HepG2 (cell line): ENCODE results near the gene NFKBIL1. TPM values are rescaled to one million over a fixed set of nuclear protein-coding genes. Genes with fewer than 3 reads are reported as not detected.

Source experiments
- ATM ChIP-seq: fragments of 450-650 bp; IDR thresholded peaks from 2 replicates; pipeline ENCODE4 v1.7.1; 2017; ENCODE audit warnings: mild to moderate bottlenecking, borderline replicate concordance
- CBX1 ChIP-seq: IDR thresholded peaks from one replicate; pipeline ENCODE4 v1.6.1; 2016; ENCODE audit warnings: antibody characterized with exemption, low read depth
- CEBPG ChIP-seq: IDR thresholded peaks from 2 replicates; pipeline ENCODE4 v1.6.1; 2016
- KMT2A ChIP-seq: sonication (generic); formaldehyde crosslinking; IDR thresholded peaks from 2 replicates; pipeline ENCODE4 v1.4.0; 2020; ENCODE audit warnings: missing genetic modification reagents
- SIN3B ChIP-seq: fragments of 150-350 bp; IDR thresholded peaks from 2 replicates; pipeline ENCODE4 v1.6.1; 2014; ENCODE audit warnings: low read length
- YEATS2 ChIP-seq: sonication (generic); formaldehyde crosslinking; IDR thresholded peaks from 2 replicates; pipeline ENCODE4 v1.4.0; 2020; ENCODE audit warnings: missing genetic modification reagents, borderline replicate concordance
- ZFY ChIP-seq: sonication (generic); formaldehyde crosslinking; IDR thresholded peaks from 2 replicates; pipeline ENCODE4 v1.4.0; 2020; ENCODE audit warnings: missing genetic modification reagents
- ZNF670 ChIP-seq: sonication (generic); formaldehyde crosslinking; IDR thresholded peaks from 2 replicates; pipeline ENCODE4 v1.8.0; 2022; ENCODE audit warnings: mild to moderate bottlenecking, missing genetic modification reagents, borderline replicate concordance
- polyA plus RNA-seq, 8 experiments: library from polyadenylated mRNA; depleted of rRNA in 3 of 8; stranded (reverse) in 7 of 8; unstranded in 1 of 8; fragments of >200 nt; fragmentation: Illumina TruSeq in 4 of 8; extraction: Trizol in 4 of 8; gene quantifications; 2 replicates each; pipeline versions ENCODE4 v1.2.1 to v1.2.3, GENCODE V29; 2011 to 2016; ENCODE audit warnings: low read depth in 4 of 8, missing spikeins in 1 of 8, mixed read lengths in 1 of 8; ENCODE audit not compliant: insufficient read depth in 1 of 8
- total RNA-seq, 5 experiments: library from RNA; depleted of rRNA; stranded (reverse); fragments of >200 nt; fragmentation: Illumina TruSeq; extraction: Trizol; gene quantifications; 2 replicates each; pipeline ENCODE4 v1.2.3, GENCODE V29; 2016; ENCODE audit warnings: low read depth in 1 of 5
- TF ChIP-seq, protein P1 (sequence below): sonication (generic); formaldehyde crosslinking; IDR thresholded peaks from 2 replicates; pipeline ENCODE4 v1.8.0; 2022; ENCODE audit warnings: missing genetic modification reagents, mild to moderate bottlenecking, moderate library complexity, borderline replicate concordance
- TF ChIP-seq, protein P2 (sequence below): IDR thresholded peaks from 2 replicates; pipeline ENCODE4 v1.6.1; 2016; ENCODE audit warnings: missing compliant biosample characterization, missing genetic modification reagents, borderline replicate concordance
- TF ChIP-seq, protein P3 (sequence below): sonication (generic); formaldehyde crosslinking; IDR thresholded peaks from 2 replicates; pipeline ENCODE4 v1.9.0; 2021; ENCODE audit warnings: missing genetic modification reagents, borderline replicate concordance
- TF ChIP-seq, protein P4 (sequence below): sonication (generic); formaldehyde crosslinking; IDR thresholded peaks from 2 replicates; pipeline ENCODE4 v1.5.1; 2020; ENCODE audit warnings: missing genetic modification reagents, mild to moderate bottlenecking, borderline replicate concordance
- TF ChIP-seq, protein P5 (sequence below): fragments of 450-650 bp; IDR thresholded peaks from 2 replicates; pipeline ENCODE4 v1.6.1; 2016
- TF ChIP-seq, protein P6 (sequence below): sonication (generic); formaldehyde crosslinking; IDR thresholded peaks from 2 replicates; pipeline ENCODE4 v1.4.0; 2020; ENCODE audit warnings: missing genetic modification reagents
- TF ChIP-seq, protein P7 (sequence below): sonication (generic); formaldehyde crosslinking; conservative IDR thresholded peaks from 2 replicates; pipeline ENCODE4 v1.4.0; 2020; ENCODE audit warnings: missing genetic modification reagents

Gene NFKBIL1
- total and polyA plus RNA-seq, 2 of the 13 experiments (the other 11 are each of a cell fraction or from before 2014, with no cell fraction given), result 9.7 to 19.5 TPM

DNA sequence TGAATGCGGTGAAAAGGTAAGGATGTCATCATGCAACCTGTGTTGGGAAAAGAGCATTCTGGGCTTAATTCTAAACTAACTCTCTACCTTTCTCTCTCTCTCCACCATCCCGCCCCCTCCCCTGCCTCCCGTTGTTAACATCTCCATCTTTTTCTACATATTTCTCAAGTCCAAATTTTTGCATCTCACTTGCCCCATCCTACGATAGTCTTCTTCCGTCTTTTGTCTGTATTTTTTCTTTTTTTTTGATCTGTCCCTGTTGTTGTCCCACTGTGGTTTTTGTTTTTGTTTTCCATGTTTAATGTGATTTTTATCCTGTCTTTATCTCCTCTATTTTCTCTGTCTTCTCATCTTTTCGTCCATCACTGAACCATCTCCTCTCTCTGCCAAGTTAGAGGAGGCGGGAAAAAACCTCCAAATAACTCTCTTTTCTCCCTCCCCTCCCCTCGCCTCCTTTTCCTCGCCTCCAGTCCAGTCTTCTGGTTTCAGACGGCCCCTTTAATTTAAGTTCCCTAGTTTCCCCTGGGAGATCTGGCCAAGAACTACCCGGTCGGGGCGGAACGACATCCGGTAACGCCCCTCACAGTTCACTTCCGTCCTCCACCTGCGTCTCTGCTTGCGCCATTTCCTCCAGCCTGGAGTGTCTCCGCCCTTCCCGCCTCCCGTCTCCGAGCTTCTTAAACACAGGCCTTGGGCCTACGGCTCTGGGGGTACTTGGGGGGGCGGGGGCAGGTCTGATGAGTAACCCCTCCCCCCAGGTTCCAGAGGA is at the start of gene NFKBIL1 (continued):
- TF ChIP-seq, protein P1, sequence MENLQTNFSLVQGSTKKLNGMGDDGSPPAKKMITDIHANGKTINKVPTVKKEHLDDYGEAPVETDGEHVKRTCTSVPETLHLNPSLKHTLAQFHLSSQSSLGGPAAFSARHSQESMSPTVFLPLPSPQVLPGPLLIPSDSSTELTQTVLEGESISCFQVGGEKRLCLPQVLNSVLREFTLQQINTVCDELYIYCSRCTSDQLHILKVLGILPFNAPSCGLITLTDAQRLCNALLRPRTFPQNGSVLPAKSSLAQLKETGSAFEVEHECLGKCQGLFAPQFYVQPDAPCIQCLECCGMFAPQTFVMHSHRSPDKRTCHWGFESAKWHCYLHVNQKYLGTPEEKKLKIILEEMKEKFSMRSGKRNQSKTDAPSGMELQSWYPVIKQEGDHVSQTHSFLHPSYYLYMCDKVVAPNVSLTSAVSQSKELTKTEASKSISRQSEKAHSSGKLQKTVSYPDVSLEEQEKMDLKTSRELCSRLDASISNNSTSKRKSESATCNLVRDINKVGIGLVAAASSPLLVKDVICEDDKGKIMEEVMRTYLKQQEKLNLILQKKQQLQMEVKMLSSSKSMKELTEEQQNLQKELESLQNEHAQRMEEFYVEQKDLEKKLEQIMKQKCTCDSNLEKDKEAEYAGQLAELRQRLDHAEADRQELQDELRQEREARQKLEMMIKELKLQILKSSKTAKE (CRISPR knock-in tag), result no peak; the same call in 1 of the 2 replicates
- TF ChIP-seq, protein P2, sequence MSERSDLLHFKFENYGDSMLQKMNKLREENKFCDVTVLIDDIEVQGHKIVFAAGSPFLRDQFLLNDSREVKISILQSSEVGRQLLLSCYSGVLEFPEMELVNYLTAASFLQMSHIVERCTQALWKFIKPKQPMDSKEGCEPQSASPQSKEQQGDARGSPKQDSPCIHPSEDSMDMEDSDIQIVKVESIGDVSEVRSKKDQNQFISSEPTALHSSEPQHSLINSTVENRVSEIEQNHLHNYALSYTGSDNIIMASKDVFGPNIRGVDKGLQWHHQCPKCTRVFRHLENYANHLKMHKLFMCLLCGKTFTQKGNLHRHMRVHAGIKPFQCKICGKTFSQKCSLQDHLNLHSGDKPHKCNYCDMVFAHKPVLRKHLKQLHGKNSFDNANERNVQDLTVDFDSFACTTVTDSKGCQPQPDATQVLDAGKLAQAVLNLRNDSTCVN, result 0 out of 2 replicates have a peak, but pooled peaks have one; percentile 41
- TF ChIP-seq, protein P3, sequence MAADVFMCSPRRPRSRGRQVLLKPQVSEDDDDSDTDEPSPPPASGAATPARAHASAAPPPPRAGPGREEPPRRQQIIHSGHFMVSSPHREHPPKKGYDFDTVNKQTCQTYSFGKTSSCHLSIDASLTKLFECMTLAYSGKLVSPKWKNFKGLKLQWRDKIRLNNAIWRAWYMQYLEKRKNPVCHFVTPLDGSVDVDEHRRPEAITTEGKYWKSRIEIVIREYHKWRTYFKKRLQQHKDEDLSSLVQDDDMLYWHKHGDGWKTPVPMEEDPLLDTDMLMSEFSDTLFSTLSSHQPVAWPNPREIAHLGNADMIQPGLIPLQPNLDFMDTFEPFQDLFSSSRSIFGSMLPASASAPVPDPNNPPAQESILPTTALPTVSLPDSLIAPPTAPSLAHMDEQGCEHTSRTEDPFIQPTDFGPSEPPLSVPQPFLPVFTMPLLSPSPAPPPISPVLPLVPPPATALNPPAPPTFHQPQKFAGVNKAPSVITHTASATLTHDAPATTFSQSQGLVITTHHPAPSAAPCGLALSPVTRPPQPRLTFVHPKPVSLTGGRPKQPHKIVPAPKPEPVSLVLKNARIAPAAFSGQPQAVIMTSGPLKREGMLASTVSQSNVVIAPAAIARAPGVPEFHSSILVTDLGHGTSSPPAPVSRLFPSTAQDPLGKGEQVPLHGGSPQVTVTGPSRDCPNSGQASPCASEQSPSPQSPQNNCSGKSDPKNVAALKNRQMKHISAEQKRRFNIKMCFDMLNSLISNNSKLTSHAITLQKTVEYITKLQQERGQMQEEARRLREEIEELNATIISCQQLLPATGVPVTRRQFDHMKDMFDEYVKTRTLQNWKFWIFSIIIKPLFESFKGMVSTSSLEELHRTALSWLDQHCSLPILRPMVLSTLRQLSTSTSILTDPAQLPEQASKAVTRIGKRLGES (CRISPR knock-in tag), result no peak
- TF ChIP-seq, protein P4, sequence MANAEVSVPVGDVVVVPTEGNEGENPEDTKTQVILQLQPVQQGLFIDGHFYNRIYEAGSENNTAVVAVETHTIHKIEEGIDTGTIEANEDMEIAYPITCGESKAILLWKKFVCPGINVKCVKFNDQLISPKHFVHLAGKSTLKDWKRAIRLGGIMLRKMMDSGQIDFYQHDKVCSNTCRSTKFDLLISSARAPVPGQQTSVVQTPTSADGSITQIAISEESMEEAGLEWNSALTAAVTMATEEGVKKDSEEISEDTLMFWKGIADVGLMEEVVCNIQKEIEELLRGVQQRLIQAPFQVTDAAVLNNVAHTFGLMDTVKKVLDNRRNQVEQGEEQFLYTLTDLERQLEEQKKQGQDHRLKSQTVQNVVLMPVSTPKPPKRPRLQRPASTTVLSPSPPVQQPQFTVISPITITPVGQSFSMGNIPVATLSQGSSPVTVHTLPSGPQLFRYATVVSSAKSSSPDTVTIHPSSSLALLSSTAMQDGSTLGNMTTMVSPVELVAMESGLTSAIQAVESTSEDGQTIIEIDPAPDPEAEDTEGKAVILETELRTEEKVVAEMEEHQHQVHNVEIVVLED (CRISPR knock-in tag), result peak; percentile 76; the same call in 1 of the 2 replicates
- TF ChIP-seq ZFY (peak; percentile 92), CEBPG (CRISPR knock-in tag) (peak; percentile 91), ATM (no peak), CBX1 (peak; percentile 25), KMT2A (CRISPR knock-in tag) (peak; percentile 71), YEATS2 (CRISPR knock-in tag) (peak; percentile 98), ZNF670 (CRISPR knock-in tag) (no peak), SIN3B (peak; percentile 77; the same call in 1 of the 2 replicates)
- TF ChIP-seq, protein P5, sequence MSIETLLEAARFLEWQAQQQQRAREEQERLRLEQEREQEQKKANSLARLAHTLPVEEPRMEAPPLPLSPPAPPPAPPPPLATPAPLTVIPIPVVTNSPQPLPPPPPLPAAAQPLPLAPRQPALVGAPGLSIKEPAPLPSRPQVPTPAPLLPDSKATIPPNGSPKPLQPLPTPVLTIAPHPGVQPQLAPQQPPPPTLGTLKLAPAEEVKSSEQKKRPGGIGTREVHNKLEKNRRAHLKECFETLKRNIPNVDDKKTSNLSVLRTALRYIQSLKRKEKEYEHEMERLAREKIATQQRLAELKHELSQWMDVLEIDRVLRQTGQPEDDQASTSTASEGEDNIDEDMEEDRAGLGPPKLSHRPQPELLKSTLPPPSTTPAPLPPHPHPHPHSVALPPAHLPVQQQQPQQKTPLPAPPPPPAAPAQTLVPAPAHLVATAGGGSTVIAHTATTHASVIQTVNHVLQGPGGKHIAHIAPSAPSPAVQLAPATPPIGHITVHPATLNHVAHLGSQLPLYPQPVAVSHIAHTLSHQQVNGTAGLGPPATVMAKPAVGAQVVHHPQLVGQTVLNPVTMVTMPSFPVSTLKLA, result peak; percentile 45; the same call in 1 of the 2 replicates
- TF ChIP-seq, protein P6, sequence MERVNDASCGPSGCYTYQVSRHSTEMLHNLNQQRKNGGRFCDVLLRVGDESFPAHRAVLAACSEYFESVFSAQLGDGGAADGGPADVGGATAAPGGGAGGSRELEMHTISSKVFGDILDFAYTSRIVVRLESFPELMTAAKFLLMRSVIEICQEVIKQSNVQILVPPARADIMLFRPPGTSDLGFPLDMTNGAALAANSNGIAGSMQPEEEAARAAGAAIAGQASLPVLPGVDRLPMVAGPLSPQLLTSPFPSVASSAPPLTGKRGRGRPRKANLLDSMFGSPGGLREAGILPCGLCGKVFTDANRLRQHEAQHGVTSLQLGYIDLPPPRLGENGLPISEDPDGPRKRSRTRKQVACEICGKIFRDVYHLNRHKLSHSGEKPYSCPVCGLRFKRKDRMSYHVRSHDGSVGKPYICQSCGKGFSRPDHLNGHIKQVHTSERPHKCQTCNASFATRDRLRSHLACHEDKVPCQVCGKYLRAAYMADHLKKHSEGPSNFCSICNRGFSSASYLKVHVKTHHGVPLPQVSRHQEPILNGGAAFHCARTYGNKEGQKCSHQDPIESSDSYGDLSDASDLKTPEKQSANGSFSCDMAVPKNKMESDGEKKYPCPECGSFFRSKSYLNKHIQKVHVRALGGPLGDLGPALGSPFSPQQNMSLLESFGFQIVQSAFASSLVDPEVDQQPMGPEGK (CRISPR knock-in tag), result peak; percentile 94; the same call in 1 of the 2 replicates
- TF ChIP-seq, protein P7, sequence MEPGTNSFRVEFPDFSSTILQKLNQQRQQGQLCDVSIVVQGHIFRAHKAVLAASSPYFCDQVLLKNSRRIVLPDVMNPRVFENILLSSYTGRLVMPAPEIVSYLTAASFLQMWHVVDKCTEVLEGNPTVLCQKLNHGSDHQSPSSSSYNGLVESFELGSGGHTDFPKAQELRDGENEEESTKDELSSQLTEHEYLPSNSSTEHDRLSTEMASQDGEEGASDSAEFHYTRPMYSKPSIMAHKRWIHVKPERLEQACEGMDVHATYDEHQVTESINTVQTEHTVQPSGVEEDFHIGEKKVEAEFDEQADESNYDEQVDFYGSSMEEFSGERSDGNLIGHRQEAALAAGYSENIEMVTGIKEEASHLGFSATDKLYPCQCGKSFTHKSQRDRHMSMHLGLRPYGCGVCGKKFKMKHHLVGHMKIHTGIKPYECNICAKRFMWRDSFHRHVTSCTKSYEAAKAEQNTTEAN (CRISPR knock-in tag), result no peak
